ENCODE data around the gene SORT1.

SORT1 gene

DNA sequence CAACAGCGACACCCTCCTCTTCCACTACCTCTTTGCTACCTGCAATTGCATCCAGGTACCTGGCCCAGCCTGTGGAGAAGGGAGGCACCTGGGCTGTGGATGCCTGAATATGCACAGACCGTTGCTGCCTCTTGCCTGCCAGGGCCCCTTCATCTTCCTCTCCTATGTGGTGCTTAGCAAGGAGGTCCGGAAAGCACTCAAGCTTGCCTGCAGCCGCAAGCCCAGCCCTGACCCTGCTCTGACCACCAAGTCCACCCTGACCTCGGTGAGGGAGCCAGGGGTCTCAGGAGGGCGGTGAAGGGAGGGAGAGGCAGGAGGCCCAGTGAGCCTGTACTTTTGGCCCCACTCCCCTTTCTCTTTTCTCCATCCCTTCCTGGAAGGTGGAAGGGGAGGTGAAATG is 126.3 kb downstream of the SORT1 start:
- no peak overlapping the region for H3K27ac ChIP-seq
- H3K4me1 ChIP-seq (ENCODE audit: low read depth, poor library complexity, severe bottlenecking), result peaks cover 2% of the 10 kb centered on the region
- TF ChIP-seq, protein P1, sequence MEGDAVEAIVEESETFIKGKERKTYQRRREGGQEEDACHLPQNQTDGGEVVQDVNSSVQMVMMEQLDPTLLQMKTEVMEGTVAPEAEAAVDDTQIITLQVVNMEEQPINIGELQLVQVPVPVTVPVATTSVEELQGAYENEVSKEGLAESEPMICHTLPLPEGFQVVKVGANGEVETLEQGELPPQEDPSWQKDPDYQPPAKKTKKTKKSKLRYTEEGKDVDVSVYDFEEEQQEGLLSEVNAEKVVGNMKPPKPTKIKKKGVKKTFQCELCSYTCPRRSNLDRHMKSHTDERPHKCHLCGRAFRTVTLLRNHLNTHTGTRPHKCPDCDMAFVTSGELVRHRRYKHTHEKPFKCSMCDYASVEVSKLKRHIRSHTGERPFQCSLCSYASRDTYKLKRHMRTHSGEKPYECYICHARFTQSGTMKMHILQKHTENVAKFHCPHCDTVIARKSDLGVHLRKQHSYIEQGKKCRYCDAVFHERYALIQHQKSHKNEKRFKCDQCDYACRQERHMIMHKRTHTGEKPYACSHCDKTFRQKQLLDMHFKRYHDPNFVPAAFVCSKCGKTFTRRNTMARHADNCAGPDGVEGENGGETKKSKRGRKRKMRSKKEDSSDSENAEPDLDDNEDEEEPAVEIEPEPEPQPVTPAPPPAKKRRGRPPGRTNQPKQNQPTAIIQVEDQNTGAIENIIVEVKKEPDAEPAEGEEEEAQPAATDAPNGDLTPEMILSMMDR (conservative IDR thresholded peaks at IDR 0.05; ENCODE audit: low read depth, low read length), result no peak
- H3K27me3 ChIP-seq (ENCODE audit: insufficient read depth, low read depth), result no peaks in the 10 kb centered on the region
- H3K9ac ChIP-seq, result no peak overlapping the region
- H3K4me3 ChIP-seq (IDR thresholded peaks at IDR 0.05; ENCODE audit: insufficient read depth, low read depth, low read length), result no peak overlapping the region
- H3K4me2 ChIP-seq, result no peak overlapping the region
- no peaks in the 10 kb centered on the region for H3K36me3 ChIP-seq (ENCODE audit: insufficient read depth)
- H2AFZ ChIP-seq (ENCODE audit: low read depth), result no peak overlapping the region
- no peaks in the 10 kb centered on the region for H4K20me1 ChIP-seq (ENCODE audit: insufficient read depth)
- H3K79me2 ChIP-seq (ENCODE audit: insufficient read depth, low read depth), result no peaks in the 10 kb centered on the region

DNA sequence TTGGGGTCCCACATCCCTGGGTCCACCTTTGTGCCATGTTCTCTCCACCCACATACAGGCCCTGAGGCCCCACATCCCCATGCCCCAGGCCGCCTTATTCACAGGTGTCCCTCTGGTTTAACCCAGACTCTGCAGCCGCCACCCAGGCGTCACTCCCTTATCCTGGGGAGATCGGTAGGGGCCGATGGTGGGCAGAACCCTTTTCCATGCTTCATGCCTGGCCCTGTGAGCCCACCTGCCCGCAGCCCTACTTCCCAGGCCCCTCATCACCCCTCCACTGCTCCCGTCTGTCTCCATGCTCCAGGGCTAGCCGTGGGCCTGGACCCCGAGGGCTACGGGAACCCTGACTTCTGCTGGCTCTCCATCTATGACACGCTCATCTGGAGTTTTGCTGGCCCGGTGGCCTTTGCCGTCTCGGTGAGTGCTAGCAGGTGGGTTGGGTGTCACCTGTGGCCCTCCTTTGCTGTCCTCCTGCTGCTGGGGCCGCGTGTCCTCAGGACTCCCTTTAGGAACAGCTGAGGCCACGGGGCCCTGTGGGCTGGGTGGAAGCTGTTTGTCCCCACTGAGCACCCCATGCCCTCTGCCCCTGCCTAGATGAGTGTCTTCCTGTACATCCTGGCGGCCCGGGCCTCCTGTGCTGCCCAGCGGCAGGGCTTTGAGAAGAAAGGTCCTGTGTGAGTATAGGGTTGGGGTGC is 126.9 kb downstream of the SORT1 start:
- no peak overlapping the region for H3K4me3 ChIP-seq (IDR thresholded peaks at IDR 0.05; ENCODE audit: insufficient read depth, low read depth, low read length)
- H3K27me3 ChIP-seq (ENCODE audit: insufficient read depth, low read depth), result no peaks in the 10 kb centered on the region
- no peak overlapping the region for H3K27ac ChIP-seq
- no peaks in the 10 kb centered on the region for H3K36me3 ChIP-seq (ENCODE audit: insufficient read depth)
- H3K9ac ChIP-seq, result no peak overlapping the region
- H3K4me2 ChIP-seq, result no peak overlapping the region
- no peaks in the 10 kb centered on the region for H3K4me1 ChIP-seq (ENCODE audit: low read depth, poor library complexity, severe bottlenecking)
- TF ChIP-seq, protein P1 (conservative IDR thresholded peaks at IDR 0.05; ENCODE audit: low read depth, low read length), result no peak
- H3K79me2 ChIP-seq (ENCODE audit: insufficient read depth, low read depth), result no peaks in the 10 kb centered on the region
- H2AFZ ChIP-seq (ENCODE audit: low read depth), result no peak overlapping the region
- H4K20me1 ChIP-seq (ENCODE audit: insufficient read depth), result no peaks in the 10 kb centered on the region

DNA sequence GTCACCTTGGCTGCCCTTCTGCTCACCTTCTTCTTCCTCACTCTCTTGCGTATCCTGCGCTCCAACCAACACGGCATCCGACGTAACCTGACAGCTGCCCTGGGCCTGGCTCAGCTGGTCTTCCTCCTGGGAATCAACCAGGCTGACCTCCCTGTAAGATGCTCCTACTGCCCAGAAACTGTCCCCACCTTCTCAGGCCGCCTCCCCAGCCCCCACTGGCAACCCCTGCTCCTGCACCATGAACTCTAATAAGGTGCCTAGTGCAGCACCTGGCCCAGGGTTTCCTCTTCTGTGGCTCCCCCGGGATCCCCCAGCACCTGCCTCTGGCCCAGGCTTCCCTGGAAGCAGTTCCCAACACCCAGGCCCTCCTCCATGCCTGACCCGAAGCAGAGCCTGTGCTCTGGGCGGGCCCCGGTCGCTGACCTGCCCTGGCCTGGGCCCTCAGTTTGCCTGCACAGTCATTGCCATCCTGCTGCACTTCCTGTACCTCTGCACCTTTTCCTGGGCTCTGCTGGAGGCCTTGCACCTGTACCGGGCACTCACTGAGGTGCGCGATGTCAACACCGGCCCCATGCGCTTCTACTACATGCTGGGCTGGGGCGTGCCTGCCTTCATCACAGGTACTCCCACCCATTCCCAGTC is 127.6 kb downstream of the SORT1 start:
- H3K4me2 ChIP-seq, result no peak overlapping the region
- no peaks in the 10 kb centered on the region for H3K4me1 ChIP-seq (ENCODE audit: low read depth, poor library complexity, severe bottlenecking)
- no peak overlapping the region for H2AFZ ChIP-seq (ENCODE audit: low read depth)
- no peak overlapping the region for H3K9ac ChIP-seq
- no peaks in the 10 kb centered on the region for H3K79me2 ChIP-seq (ENCODE audit: insufficient read depth, low read depth)
- no peaks in the 10 kb centered on the region for H4K20me1 ChIP-seq (ENCODE audit: insufficient read depth)
- H3K36me3 ChIP-seq (ENCODE audit: insufficient read depth), result no peaks in the 10 kb centered on the region
- TF ChIP-seq, protein P1 (conservative IDR thresholded peaks at IDR 0.05; ENCODE audit: low read depth, low read length), result no peak
- no peaks in the 10 kb centered on the region for H3K27me3 ChIP-seq (ENCODE audit: insufficient read depth, low read depth)
- H3K27ac ChIP-seq, result no peak overlapping the region
- H3K4me3 ChIP-seq (IDR thresholded peaks at IDR 0.05; ENCODE audit: insufficient read depth, low read depth, low read length), result no peak overlapping the region

DNA sequence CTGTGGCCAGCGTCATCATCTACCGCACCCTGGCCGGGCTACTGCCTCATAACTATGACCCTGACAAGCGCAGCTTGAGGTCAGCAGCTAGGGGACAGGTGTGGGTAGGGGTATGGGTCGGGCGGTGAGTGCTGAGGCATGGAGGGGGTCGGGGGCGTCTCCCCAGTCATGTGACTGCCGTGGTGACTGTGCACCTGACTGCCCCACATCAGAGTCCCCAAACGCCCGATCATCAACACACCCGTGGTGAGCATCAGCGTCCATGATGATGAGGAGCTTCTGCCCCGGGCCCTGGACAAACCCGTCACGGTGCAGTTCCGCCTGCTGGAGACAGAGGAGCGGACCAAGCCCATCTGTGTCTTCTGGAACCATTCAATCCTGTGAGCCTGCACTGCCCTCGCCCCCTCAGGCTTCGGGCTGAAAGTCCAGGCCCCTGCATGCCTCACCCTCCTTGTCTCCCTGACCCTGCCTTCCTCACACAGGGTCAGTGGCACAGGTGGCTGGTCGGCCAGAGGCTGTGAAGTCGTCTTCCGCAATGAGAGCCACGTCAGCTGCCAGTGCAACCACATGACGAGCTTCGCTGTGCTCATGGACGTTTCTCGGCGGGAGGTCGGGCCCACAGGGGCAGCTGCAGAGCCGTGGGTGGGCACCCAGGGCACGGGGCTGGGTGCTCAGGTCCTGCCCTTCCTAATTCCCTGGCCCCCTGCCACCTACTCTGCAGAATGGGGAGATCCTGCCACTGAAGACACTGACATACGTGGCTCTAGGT is 128.3 kb downstream of the SORT1 start:
- no peaks in the 10 kb centered on the region for H3K27me3 ChIP-seq (ENCODE audit: insufficient read depth, low read depth)
- H3K27ac ChIP-seq, result no peak overlapping the region
- H3K9ac ChIP-seq, result no peak overlapping the region
- H4K20me1 ChIP-seq (ENCODE audit: insufficient read depth), result no peaks in the 10 kb centered on the region
- no peak overlapping the region for H2AFZ ChIP-seq (ENCODE audit: low read depth)
- H3K4me1 ChIP-seq (ENCODE audit: low read depth, poor library complexity, severe bottlenecking), result no peaks in the 10 kb centered on the region
- no peaks in the 10 kb centered on the region for H3K79me2 ChIP-seq (ENCODE audit: insufficient read depth, low read depth)
- H3K36me3 ChIP-seq (ENCODE audit: insufficient read depth), result no peaks in the 10 kb centered on the region
- TF ChIP-seq, protein P1 (conservative IDR thresholded peaks at IDR 0.05; ENCODE audit: low read depth, low read length), result no peak
- H3K4me3 ChIP-seq (IDR thresholded peaks at IDR 0.05; ENCODE audit: insufficient read depth, low read depth, low read length), result no peak overlapping the region
- H3K4me2 ChIP-seq, result no peak overlapping the region
